ENCODE measurements around the gene SLC25A10.

SLC25A10 gene

DNA sequence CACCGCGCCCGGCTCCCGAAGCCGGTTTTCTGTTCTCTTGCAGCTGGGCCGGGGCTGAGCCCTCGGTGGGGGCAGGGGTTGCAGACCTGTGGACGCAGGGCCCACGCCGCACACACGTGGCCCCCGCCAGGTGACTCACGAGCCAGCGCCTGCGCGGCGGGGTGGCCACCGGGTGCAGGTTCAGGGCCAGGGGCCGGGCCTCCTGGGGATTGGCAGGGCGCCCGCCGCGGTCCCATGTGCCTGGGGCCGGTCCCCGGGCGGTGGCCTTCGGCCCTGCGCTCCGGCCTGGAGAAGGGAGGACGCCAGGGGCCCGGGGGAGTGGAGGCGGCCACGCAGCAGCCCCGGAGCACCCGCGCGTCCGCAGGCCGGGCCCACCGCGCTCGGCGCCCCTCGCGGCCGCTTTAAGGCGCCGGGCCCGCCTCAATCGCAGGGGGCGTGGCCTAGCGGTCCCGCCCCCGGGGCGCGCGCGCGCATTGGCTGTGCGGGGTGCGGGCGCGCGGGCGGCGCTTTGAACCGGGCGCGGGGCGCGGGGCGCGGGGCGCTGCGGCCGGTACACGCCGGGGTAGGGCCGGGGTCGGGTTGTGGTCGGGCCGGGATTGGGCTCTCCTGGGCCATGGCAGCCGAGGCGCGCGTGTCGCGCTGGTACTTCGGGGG, at the start of gene SLC25A10:
SLC25A10 (plus strand) TSS at position 471 of the 654 bp plus-strand sequence; CDS start at position 614, 143 bp downstream.
- TF ChIP-seq, protein P1, sequence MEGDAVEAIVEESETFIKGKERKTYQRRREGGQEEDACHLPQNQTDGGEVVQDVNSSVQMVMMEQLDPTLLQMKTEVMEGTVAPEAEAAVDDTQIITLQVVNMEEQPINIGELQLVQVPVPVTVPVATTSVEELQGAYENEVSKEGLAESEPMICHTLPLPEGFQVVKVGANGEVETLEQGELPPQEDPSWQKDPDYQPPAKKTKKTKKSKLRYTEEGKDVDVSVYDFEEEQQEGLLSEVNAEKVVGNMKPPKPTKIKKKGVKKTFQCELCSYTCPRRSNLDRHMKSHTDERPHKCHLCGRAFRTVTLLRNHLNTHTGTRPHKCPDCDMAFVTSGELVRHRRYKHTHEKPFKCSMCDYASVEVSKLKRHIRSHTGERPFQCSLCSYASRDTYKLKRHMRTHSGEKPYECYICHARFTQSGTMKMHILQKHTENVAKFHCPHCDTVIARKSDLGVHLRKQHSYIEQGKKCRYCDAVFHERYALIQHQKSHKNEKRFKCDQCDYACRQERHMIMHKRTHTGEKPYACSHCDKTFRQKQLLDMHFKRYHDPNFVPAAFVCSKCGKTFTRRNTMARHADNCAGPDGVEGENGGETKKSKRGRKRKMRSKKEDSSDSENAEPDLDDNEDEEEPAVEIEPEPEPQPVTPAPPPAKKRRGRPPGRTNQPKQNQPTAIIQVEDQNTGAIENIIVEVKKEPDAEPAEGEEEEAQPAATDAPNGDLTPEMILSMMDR (conservative IDR thresholded peaks at IDR 0.05): no peak
- peak within 1 kb of the TSS; percentile 94 for H3K27ac ChIP-seq

DNA sequence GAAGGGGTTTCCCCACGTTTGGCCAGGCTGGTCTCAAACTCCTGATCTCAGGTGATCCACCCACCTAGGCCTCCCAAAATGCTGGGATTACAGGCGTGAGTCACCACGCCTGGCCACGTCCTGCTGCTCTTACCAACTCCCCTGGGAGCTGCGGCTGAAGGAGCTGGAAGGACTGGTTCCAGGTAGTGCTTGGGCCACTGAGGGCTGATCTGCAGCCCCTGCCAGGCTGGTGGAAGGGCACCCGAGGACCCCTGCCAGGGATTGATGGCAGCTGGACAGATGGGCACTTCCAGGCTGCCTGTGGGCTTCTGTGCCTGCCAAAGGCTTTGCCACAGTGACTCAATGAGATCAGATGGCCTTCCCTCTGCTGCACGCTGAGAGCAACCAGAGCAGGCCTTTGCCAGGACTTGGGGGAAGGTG, 48.0 kb upstream of the SLC25A10 start:
- TF ChIP-seq, protein P1 (conservative IDR thresholded peaks at IDR 0.05): no peak
- H3K27ac ChIP-seq: no peak overlapping the region

- TF ChIP-seq, protein P1 (conservative IDR thresholded peaks at IDR 0.05): no peak
- H3K27ac ChIP-seq: peak overlapping the region; percentile 93
These were observed 46.6 kb upstream of the SLC25A10 start for GRCh38 chr17:81665205-81666091.

- TF ChIP-seq, protein P1 (conservative IDR thresholded peaks at IDR 0.05): no peak
- H3K27ac ChIP-seq: peak overlapping the region; percentile 93
These were observed 46.1 kb upstream of the SLC25A10 start for GRCh38 chr17:81666092-81666341.

DNA sequence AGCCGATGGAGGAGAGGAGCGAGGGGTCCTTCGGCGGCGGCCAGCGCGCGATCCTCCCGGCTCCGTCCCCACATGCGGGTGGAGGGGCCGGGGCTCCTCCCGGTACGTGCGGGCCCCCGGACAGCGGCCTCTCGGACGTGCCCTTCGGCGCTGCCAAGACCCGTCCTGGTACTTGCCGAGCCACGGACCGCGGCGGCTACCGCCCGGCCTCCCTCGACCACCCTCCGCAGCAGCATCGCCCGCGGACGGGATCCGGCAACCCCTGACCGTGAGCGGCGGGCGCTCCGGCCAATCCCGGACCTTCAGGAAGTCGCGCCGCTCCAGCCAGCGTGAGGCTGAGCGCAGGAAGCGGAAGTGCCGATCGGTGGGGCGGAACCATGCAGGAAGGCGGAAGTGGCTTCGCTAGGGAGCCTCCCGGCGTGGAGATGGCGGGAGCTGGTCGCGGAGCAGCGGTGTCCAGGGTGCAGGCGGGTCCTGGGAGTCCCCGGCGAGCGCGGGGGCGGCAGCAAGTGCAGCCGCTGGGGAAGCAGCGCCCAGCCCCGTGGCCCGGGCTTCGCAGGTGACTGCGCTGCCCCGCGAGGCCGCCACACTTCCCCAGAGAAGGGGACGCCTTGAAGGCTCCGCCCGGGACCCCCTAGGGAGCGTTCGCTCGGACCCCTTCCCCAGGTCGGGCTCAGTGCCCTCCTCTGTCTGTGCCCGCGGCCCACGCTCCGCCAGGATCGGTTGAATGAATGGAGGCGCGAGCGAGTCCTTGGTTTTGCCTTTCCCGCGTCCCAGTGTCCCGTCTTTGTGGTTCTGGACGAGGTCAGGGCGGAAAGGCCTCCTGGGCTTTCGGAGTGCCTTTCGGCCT, 45.5 kb upstream of the SLC25A10 start, which contains the start of the genes CCDC137 and OXLD1:
CCDC137 (plus strand) TSS at position 396 of the 850 bp plus-strand sequence; CDS start at position 426, 30 bp downstream.
OXLD1 (minus strand) TSS at position 264 of the 850 bp plus-strand sequence; CDS start at position 236, 28 bp downstream.
- TF ChIP-seq, protein P1 (conservative IDR thresholded peaks at IDR 0.05): no peak
- peak within 1 kb of the TSS; percentile 93 for H3K27ac ChIP-seq

GRCh38 chr17:81667754-81668153, 44.3 kb upstream of the SLC25A10 start:
- TF ChIP-seq, protein P1 (conservative IDR thresholded peaks at IDR 0.05): no peak
- H3K27ac ChIP-seq: peak overlapping the region; percentile 93

Data from VCaP (cell line).